GM21529 (cell line): Measurements from ENCODE around the gene CNTLN.
"Not testable (repeated sequence)": the region's sequence is repeated elsewhere in the genome, so short reads cannot be mapped to it uniquely, and the experiment has no call there.

ENCODE experiments used
- ATAC-seq: cut with Tn5 transposase; IDR thresholded peaks from one replicate; pipeline ENCODE4 v1.9.1; 2021; ENCODE audit not compliant: unreplicated experiment

CNTLN gene

GRCh38 chr9:17486396-17486795 is 351.6 kb downstream of the CNTLN start:
- ATAC-seq, result no peak

- ATAC-seq, result no peak
These were observed 352.6 kb downstream of the CNTLN start for GRCh38 chr9:17487467-17487866.

- ATAC-seq, result no peak
These were observed 353.8 kb downstream of the CNTLN start for GRCh38 chr9:17488662-17489061.

GRCh38 chr9:17490110-17490509 is 355.3 kb downstream of the CNTLN start:
- ATAC-seq, result no peak

GRCh38 chr9:17491780-17492179 is 356.9 kb downstream of the CNTLN start:
- no peak for ATAC-seq

- no peak for ATAC-seq
These were observed 368.4 kb downstream of the CNTLN start for GRCh38 chr9:17503196-17503595.

GRCh38 chr9:17509151-17509550 is 374.3 kb downstream of the CNTLN start:
- no peak for ATAC-seq

- ATAC-seq, result no peak
These were observed 374.9 kb downstream of the CNTLN start for GRCh38 chr9:17509701-17510100.

- ATAC-seq, result no peak
These were observed 384.9 kb downstream of the CNTLN start for GRCh38 chr9:17519761-17520160.

- no peak for ATAC-seq
These were observed 385.6 kb downstream of the CNTLN start for GRCh38 chr9:17520268-17521064.

- no peak for ATAC-seq
These were observed 386.4 kb downstream of the CNTLN start for GRCh38 chr9:17521100-17521855.

GRCh38 chr9:17526726-17527125 is 391.9 kb downstream of the CNTLN start:
- not testable (repeated sequence) for ATAC-seq

- no peak for ATAC-seq
These were observed 394.0 kb downstream of the CNTLN start for GRCh38 chr9:17528859-17529258.

GRCh38 chr9:17531642-17532254 is 396.9 kb downstream of the CNTLN start:
- peak; percentile 90 for ATAC-seq

- ATAC-seq, result no peak
These were observed 397.6 kb downstream of the CNTLN start for GRCh38 chr9:17532461-17532860.

- ATAC-seq, result no peak
These were observed 400.3 kb downstream of the CNTLN start for GRCh38 chr9:17535176-17535575.

GRCh38 chr9:17536027-17536426 is 401.2 kb downstream of the CNTLN start:
- ATAC-seq, result no peak

GRCh38 chr9:17551023-17551422 is 416.2 kb downstream of the CNTLN start:
- no peak for ATAC-seq
